ENCODE results near the gene USP3. TPM values are rescaled to one million over a fixed set of nuclear protein-coding genes. Genes with fewer than 3 reads are reported as not detected.
A peak's percentile ranks its signal among the peaks of the same experiment; 100 is the strongest.

Gene USP3
- total and polyA plus RNA-seq, 2 donors (not counting 1 experiment from before 2014, with no cell fraction given), result 43.4 to 152 TPM

GRCh38 chr15:63601704-63602185, 97.4 kb downstream of the USP3 start:
- DNase-seq (peak; percentile 57), ATAC-seq (ENCODE audit: low read depth) (no peak)
- peak overlapping the region; percentile 59 to 86 (median 75) for H3K4me3 ChIP-seq (ENCODE audit: control extremely low read depth in 1 of 5, extremely low read depth in 1 of 5, insufficient read depth in 1 of 5, low read depth in 2 of 5, low read length in 4 of 5)
- H3K4me2 ChIP-seq (replicated peaks; ENCODE audit: low read depth, low read length, poor library complexity, severe bottlenecking), result peak overlapping the region; percentile 92
- peaks cover 71% of the 10 kb centered on the region for H3K4me1 Mint-ChIP-seq
- no peaks in the 10 kb centered on the region for H3K79me2 ChIP-seq (ENCODE audit: control insufficient read depth, insufficient read depth, low read length)
- POLR2A ChIA-PET, result interaction anchor here (1.1 to 3.9 kb wide), 2 partner anchors 13 to 97 kb away, joined by 4 to 27 read pairs; partner anchors contain the start of gene USP3
- H2AFZ ChIP-seq (ENCODE audit: insufficient read depth, low read depth, low read length, poor library complexity, severe bottlenecking), result peak overlapping the region; percentile 68
- H3K4me3 Mint-ChIP-seq, result peak overlapping the region; percentile 96
- peak overlapping the region in 1 of 2 donors; percentile 51 for H3K27ac ChIP-seq (ENCODE audit: low read length in 2 of 2)
- H3K27ac Mint-ChIP-seq, result peak overlapping the region; percentile 90
- no peaks in the 10 kb centered on the region for H4K20me1 ChIP-seq (ENCODE audit: control insufficient read depth, insufficient read depth, low read length, poor library complexity, severe bottlenecking)
- intact Hi-C loops (cut with micrococcal nuclease), result loop anchor here (1.0 to 5.0 kb wide), 2 partner anchors 97 to 491 kb away; partner anchors contain the start of genes CIAO2A and USP3
- no peaks in the 10 kb centered on the region for H3K36me3 ChIP-seq (replicated peaks in 1 of 2; ENCODE audit: control extremely low read depth in 1 of 2, control insufficient read depth in 1 of 2, extremely low read depth in 1 of 2, insufficient read depth in 2 of 2, low read length in 1 of 2)
- no peaks in the 10 kb centered on the region for H3K9me3 ChIP-seq (ENCODE audit: control extremely low read depth in 1 of 3, control insufficient read depth in 2 of 3, insufficient read depth in 1 of 3, low read length in 2 of 3)
- H3K27me3 Mint-ChIP-seq, result no peaks in the 10 kb centered on the region
- CTCF ChIA-PET, result interaction anchor here (0.6 to 2.5 kb wide), 9 partner anchors 9 to 466 kb away, joined by 3 to 11 read pairs (median 3); no protein-coding TSS in a partner anchor
- no peak for TF ChIP-seq CTCF (IDR thresholded peaks at IDR 0.05)
- no peak for TF ChIP-seq EZH2 (IDR thresholded peaks at IDR 0.05; ENCODE audit: borderline replicate concordance, insufficient read depth, low read depth, low read length, poor library complexity, severe bottlenecking)
- H3K9ac ChIP-seq (ENCODE audit: low read length), result peak overlapping the region; percentile 68
- no peaks in the 10 kb centered on the region for H3K9me3 Mint-ChIP-seq (ENCODE audit: insufficient read depth)
- WGBS (ENCODE audit: insufficient coverage), result no CpG with 5 or more reads among the region's 9 CpGs
- H3K4me1 ChIP-seq (ENCODE audit: control insufficient read depth in 2 of 2, insufficient read depth in 2 of 2, low read length in 2 of 2), result peaks cover 43 to 59% of the 10 kb centered on the region in 2 donors
- no peaks in the 10 kb centered on the region for H3K27me3 ChIP-seq (replicated peaks in 1 of 4; ENCODE audit: control extremely low read depth in 1 of 4, control insufficient read depth in 3 of 4, insufficient read depth in 4 of 4, low read length in 3 of 4)

- Histone ChIP-seq H3K4me3 (ENCODE audit: control extremely low read depth in 1 of 5, extremely low read depth in 1 of 5, insufficient read depth in 1 of 5, low read depth in 2 of 5, low read length in 4 of 5) (no peak overlapping the region), H2AFZ (ENCODE audit: insufficient read depth, low read depth, low read length, poor library complexity, severe bottlenecking) (no peak overlapping the region), H4K20me1 (ENCODE audit: control insufficient read depth, insufficient read depth, low read length, poor library complexity, severe bottlenecking) (no peaks in the 10 kb centered on the region), H3K4me2 (replicated peaks; ENCODE audit: low read depth, low read length, poor library complexity, severe bottlenecking) (peak overlapping the region; percentile 17), H3K27ac (ENCODE audit: low read length in 2 of 2) (no peak overlapping the region), H3K9ac (ENCODE audit: low read length) (no peak overlapping the region), H3K79me2 (ENCODE audit: control insufficient read depth, insufficient read depth, low read length) (no peaks in the 10 kb centered on the region), H3K36me3 (replicated peaks in 1 of 2; ENCODE audit: control extremely low read depth in 1 of 2, control insufficient read depth in 1 of 2, extremely low read depth in 1 of 2, insufficient read depth in 2 of 2, low read length in 1 of 2) (peaks cover 0 to 5% of the 10 kb centered on the region in 2 experiments), H3K9me3 (ENCODE audit: control extremely low read depth in 1 of 3, control insufficient read depth in 2 of 3, insufficient read depth in 1 of 3, low read length in 2 of 3) (no peaks in the 10 kb centered on the region), H3K27me3 (replicated peaks in 1 of 4; ENCODE audit: control extremely low read depth in 1 of 4, control insufficient read depth in 3 of 4, insufficient read depth in 4 of 4, low read length in 3 of 4) (no peaks in the 10 kb centered on the region), H3K4me1 (ENCODE audit: control insufficient read depth in 2 of 2, insufficient read depth in 2 of 2, low read length in 2 of 2) (peaks cover 43 to 57% of the 10 kb centered on the region in 2 donors)
- Mint-ChIP-seq H3K4me1 (peaks cover 62% of the 10 kb centered on the region), H3K27ac (peak overlapping the region; percentile 3), H3K4me3 (peak overlapping the region; percentile 77), H3K27me3 (no peaks in the 10 kb centered on the region), H3K9me3 (ENCODE audit: insufficient read depth) (no peaks in the 10 kb centered on the region)
- intact Hi-C loops (cut with micrococcal nuclease), result loop anchor here (5.0 kb wide), 1 partner anchor 490 kb away; the partner anchor contains the start of gene CIAO2A
- ATAC-seq (ENCODE audit: low read depth), result no peak
- peak; percentile 22 for DNase-seq
- TF ChIP-seq EZH2 (IDR thresholded peaks at IDR 0.05; ENCODE audit: borderline replicate concordance, insufficient read depth, low read depth, low read length, poor library complexity, severe bottlenecking) (no peak), CTCF (IDR thresholded peaks at IDR 0.05) (no peak)
- CTCF ChIA-PET, result interaction anchor here (0.7 to 2.5 kb wide), 8 partner anchors 8 to 465 kb away, joined by 3 to 11 read pairs (median 3); no protein-coding TSS in a partner anchor
- POLR2A ChIA-PET, result interaction anchor here (1.1 kb wide), 1 partner anchor 12 kb away, joined by 4 read pairs; no protein-coding TSS in a partner anchor
- WGBS (ENCODE audit: insufficient coverage), result no CpG with 5 or more reads among the region's 3 CpGs
These were observed 98.2 kb downstream of the USP3 start for GRCh38 chr15:63602595-63602994.

All from B cell (primary cell).